NCI-H1694 (cell line): ENCODE results near the gene BPIFB3.
"Not testable (repeated sequence)": the region's sequence is repeated elsewhere in the genome, so short reads cannot be mapped to it uniquely, and the experiment has no call there.

ENCODE experiments used
- DNase-seq: peaks from one replicate; lab custom pipeline; 2025; lab: John Stamatoyannopoulos, UW

Gene BPIFB3

DNA sequence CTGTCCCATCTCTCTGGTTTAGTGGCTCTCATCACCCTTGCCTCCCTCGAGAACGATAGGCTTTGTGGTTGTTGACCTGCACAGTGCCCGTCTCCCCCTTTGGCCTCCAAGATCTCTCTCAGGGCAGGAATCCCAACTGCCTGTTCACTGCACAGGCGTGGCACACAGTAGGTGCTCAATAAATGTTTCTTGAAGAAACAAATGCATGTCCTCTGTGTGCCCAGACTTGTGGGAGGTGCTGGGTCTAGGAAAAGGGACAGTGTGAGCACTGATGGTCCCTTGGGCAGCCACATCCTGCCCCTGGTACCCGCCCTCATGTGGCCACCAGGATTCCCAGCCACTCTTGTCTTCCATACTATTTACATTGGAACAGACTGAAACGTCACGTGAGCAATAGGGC lies 24.8 kb upstream of the BPIFB3 start:
- no peak for DNase-seq

DNA sequence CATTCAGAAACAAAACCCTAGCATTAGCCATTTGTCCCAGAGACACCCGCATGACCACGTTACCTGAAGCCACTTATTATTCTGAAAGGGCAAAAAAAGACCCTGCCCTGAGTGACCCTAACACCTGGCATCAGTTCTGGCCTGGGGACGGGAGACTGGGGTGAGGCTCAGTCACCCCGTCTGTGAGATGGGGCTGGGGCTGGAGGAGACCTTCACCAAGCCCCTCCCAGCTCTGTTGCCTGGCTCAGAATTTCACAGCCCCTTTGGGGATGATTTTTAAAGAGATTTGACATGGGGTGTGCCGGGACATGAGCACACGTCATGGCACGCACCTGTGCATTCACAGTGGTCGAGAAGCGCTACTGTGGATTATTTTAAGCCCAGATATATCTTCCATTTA lies 23.6 kb upstream of the BPIFB3 start:
- no peak for DNase-seq

DNA sequence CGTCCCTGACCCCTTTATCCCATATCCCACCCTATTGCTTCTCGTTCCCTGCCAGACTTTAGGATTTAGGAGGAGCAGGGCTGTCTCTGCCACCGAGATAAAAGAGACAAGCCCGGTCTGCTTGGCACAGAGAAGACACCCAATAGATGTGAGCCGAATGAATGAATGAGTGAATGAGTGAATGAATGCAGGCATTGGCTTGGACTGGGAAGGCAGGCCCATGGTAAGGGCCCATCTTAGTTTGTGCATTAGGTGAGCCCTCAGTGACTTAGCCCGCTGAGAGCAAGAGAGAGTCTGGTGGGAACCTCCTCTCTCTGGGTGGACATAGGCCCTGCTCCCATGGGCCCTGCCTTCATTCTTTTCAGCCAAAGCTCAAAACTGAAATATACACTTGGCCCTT lies 23.1 kb upstream of the BPIFB3 start:
- no peak for DNase-seq

DNA sequence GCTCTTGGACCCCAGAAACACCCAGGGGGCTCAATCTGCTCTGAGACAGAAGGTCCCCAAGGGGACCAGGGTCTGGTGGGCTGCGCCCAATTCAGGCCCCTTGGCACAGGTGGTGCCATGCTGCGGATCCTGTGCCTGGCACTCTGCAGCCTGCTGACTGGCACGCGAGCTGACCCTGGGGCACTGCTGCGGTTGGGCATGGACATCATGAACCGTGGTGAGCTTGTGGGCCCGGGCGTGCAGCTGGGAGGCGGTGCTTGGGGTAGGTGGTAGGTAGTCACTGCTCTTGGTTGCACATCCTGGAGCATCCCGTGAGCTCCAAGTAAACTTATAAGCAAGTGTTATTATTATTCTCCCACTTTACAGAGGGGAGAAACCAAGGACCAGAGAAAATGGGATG lies 22.2 kb upstream of the BPIFB3 start, which contains the start of gene BPIFB6:
Gene BPIFB6, plus strand, starts transcription at position 118 of the 400 bp plus-strand sequence. Its CDS starts 0 bp downstream, at position 118.
- no peak for DNase-seq

DNA sequence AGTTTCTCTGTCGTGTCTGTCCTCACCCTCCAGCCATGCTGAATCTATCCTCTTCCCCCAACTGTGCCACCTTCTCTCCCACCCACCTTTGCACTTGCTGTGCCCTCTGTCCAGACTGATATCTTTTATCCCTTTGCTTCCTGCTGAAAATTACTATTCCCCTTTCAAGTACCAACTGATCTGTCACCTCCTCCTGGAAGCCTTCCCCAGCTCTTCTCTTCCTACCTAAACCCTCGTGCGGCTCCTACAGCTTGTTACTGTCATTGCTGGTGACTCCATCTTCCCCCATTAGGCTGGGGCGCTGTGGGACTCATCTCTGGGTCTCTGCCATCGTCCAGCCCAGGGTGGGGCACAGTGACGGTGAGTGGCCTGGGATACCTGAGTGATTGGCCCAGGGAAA lies 21.1 kb upstream of the BPIFB3 start:
- DNase-seq: no peak

DNA sequence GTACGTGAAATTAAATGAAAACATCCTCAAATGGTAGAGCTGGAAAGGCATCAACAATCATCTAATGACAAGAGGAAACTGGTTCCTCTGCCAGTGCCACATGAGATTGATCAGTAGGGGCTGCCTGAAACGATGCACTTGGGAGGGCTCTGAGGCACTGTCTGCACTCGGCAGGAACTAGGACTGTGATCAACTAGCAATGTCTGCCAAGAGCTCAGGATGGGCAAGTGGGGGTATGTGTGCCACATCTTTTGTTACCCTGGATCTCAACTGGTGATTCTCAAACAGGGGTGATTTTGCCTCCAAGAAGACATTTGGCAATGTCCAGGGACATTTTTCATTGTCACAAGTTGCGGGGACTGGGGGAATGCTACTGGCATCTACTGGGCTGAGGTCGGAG lies 20.3 kb upstream of the BPIFB3 start:
- no peak for DNase-seq

DNA sequence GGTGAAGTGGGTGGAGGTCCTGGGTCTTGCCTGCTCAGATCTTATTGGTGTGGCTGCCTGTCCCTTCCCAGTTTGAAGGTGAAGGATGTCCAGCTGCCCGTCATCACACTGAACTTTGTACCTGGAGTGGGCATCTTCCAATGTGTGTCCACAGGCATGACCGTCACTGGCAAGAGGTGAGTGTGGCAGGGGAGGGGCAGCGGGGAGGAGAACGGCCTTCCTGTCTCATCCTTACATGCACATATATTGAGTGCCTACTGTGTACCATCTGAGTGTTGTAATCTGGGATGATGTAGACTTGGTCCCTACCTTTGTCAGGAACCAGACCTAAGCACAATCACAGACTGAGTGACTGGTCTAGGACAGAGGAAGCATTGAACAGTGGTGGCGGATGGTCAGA lies 19.6 kb upstream of the BPIFB3 start:
- no peak for DNase-seq

DNA sequence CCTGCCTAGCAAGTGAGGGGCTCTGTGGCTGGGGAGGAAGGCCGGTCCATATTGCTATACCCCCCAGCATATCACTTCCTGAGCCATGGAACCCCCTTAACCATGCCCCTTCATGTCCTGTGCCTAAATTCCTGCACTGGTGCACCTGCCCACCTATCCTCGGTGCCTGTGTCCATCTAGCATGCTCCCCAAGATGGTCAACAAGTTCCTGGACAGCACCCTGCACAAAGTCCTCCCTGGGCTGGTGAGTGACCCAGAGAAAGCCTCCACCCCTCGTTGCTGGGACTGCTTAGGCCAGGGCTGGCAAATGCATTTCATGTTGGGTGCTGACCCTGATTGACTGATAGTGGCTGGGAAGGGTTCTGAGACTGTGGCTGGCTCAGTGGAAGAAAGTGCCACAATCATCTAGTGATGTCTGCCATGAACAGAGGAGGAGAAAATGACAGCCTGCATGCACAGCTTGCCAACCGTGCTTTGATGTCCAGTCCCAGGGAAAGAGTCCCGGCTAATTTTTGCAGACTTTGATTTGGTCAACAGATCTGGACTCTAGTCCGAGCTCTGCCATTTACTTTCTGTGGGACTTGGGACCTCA lies 18.7 kb upstream of the BPIFB3 start:
- DNase-seq: no peak

DNA sequence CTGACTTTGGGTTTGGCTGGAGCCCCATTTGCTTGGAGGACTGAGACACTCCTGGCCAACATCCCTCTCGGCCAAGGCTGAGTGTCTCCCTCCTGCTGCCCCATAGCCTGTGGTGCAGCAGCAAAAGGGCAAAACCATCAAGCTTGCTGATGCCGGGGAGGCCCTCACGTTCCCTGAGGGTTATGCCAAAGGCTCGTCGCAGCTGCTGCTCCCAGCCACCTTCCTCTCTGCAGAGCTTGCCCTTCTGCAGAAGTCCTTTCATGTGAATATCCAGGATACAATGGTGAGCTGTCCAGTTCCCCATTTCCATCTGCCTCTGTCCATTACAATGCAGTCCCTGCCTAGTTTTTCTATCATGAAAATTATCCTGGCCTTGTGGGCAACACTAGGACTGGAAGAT lies 16.2 kb upstream of the BPIFB3 start:
- DNase-seq: no peak

DNA sequence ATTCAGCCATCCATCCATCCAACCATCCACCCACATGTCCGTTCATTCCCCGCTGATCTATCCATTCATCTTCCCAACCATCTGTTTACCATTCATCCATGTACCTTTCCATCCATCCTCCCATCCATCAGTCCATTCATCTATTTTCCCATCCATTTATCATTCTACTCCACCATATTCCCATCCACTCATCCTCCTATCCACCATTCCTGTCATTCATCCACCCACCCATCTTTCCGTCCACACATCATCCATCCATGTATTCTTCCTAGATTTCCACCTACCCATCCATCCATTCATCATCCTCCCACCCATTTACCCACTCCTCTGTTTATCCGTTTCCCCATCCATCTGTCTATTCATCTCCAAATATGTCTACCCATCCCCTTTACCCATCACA lies 15.5 kb upstream of the BPIFB3 start:
- no peak for DNase-seq

DNA sequence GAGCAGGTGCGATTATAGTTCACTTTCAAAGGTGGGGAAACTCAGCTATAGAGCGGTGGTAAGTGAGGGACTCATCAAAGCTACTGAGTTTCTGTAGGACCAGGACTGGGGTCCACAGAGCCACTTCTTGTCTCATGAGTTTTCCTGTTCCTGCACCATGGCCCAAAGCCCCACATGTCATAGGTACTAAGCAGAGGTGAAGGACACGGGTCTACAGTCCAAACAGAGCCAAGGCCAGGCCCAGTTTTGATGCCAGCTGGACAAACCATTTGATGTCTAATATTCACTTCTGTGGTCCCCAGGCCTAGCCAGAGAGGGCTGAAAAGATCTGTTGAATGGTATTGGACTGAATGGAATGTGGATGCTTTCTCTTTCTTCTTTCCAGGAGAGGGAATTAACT lies 11.3 kb upstream of the BPIFB3 start:
- no peak for DNase-seq

DNA sequence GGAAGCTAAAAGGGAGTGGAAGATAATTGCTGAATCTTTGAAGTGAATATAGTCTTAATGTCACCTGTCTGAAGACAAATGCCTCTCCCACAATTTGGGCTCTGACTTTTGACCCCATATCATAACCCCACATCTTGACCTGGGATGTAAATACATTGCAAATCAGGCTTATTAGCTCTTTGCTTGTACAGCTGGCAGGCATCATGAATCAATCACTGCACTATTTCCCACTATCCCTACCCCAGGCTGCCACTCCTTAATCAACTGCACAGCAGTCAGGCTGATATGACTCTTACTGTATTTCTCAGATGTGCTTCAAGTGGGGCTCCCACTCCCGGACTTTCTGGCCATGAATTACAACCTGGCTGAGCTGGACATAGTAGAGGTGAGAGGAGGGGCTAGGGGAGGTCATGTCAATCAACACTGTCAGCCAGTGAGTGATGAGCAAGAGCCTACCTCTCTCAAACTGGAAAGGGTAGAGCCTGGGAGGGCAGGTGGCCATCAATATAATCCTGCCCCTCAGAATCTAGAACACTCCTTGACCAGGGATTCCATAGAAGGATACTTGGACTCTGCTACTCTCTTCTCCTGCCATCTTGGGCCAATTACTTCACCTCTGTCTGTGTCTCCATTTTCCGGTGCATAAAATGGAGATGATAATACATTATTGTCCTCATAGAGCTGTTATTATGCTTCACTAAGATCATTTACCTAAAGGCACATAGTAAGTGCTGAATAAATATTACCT lies 10.5 kb upstream of the BPIFB3 start:
- DNase-seq: no peak

DNA sequence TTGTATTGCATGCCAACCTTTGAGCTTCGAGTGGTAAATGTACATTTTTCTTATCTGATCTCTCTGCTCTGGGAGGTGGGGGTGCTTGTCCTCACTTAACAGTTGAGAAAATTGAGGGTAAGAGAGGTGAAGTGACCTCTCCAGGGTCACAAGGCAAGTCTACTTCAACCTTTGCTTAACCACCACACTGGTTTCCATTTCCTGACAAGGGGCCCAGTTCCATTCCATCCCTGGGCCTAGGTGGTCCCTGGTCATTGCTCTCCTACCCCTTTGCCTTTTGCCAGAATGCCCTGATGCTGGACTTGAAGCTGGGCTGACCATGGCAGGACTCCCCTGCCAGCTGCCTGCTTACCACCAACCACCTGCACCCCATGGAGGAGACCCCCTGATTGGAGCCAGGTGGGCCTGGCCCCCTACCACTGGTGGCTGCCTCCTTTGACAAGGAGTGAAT lies 9.9 kb upstream of the BPIFB3 start:
- no peak for DNase-seq

DNA sequence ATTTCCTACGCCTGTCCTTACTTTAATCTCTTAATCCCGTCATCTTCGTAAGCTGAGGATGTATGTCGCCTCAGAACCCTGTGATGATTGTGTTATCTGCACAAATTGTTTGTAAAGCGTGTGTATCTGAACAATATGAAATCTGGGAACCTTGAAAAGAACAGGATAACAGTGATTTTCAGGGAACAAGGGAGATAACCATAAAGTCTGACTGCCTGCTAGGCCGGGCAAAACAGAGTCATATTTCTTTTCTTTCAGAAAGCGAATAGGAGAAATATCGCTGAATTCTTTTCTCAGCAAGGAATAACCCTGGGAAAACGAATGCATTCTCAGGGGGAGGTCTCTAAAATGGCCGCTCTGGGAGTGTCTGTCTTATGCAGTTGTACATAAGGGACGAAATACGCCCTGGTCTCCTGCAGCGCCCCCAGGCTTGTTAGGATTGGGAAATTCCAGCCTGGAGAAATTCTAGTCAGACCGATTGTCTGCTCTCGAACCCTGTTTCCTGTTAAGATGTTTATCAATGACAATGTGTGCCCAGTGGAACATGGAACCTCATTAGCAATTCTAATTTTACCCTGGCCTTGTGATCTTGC lies 8.5 kb upstream of the BPIFB3 start:
- DNase-seq: not testable (repeated sequence)

DNA sequence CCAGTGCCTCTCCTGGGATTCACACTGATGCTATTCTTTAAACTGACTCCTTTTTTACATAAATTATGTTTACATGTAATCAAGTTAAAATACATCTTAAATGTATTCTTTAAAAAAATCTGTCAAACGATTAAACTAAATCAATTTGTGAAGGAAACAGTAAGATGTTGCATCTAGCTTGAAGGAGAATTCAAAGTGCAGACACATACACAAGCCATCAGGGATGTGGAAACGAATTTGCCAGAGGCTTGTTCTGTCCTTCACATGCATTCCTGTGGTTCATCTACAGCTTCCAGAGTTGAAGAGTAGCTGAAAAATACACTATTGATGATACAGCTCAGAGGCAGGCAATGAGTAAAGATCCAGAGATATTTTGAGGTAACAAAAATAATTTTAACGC lies 7.3 kb upstream of the BPIFB3 start:
- DNase-seq: no peak

DNA sequence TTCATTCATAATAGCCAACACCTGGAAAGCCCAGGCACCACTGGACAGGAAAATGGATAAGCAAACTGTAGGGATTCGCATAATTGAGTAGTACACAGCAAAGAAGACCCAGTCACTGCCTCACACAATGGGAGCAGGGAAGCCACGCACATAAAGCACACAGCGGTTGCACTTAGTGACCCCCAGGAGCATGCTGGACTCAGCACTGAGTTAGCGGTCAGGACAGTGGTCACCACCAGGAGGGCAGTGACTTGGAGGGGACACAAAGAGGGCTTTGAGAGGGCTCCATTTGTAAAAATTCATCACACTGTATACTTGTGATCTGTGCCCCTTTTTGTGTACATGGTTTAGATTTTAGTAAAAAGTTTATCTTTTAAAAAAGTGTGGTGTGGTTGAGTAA lies 2.4 kb upstream of the BPIFB3 start:
- no peak for DNase-seq

DNA sequence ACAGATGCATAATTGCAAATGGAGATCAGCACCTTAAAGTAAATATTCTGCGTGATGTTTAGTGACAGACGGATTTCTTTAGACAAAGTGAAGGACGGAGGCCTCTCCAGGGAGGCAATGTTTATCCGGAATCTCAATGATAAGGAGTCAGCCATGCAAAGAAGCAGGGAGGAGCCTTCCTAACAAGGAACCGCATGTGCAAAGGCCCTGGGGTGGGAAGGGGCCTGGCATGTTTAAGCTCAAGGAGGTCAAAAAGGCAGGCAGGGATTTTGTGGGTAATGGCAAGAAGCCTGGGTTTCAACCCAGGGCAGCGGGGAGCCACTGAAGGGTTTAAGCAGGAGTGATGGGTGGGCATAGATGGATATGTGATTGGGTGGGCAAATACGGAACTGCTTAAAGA lies 678 bp downstream of the BPIFB3 start:
- DNase-seq: no peak

DNA sequence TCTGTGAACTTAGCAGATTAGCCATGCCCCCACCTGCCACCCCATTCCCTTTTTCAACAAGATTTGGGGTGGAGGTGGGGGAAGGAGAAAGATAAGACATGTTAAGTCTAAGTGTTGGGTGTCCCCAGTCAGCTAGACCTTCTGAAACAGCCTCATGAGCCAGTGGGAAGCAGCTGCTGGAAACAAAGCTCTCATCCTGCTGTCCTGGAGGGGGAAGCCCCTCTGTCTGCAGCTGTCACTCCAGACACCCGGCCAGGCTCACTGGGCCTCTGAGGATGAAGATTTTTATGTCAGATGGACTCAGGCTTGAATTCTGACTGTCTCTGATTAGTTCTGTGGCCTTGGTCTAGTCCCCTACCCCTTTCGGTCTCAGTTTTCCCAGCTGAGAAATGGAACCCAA lies 1.1 kb downstream of the BPIFB3 start:
- DNase-seq: no peak

DNA sequence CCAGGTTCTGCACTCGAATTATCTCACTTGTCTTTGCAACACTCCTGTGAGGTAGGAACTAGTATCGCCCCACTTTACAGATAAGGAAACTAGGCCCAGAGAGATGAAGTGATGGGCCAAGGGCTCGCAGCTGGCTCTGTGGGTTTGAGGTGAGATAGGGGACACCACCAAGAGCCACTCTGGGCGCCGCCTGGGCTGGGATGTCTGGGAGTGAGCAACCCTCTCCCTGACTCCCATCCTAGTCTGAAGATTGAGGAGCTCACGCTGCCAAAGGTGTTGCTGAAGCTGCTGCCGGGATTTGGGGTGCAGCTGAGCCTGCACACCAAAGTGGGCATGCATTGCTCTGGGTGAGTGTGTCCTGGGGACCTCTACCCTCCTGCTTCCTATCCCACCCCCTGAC lies 5.4 kb downstream of the BPIFB3 start:
- no peak for DNase-seq

DNA sequence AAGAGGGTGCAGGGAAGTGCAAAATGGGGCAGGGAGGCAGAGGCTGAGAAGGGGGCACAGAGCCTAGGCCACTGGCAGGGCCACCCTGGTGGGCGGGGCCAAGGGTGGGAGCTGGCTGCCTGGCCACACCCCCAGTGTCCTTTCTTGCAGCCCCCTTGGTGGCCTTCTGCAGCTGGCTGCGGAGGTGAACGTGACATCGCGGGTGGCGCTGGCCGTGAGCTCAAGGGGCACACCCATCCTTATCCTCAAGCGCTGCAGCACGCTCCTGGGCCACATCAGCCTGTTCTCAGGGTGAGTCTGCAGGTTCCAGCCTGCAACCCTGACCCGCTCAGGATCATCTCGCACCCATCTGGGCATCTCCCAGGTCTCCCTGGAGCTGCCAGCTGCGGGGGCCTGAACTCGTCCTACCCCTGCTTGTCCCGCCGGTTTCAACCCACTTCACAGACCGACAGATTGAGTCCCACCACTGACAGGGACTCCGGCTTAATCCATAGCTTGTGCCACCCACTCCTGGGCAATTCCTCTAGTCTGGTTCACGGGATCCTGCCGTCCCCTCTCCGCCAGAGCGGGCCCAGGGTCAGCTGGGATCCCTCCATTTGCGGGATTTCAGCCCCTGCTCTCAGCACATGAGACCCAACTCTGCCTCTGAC lies 6.2 kb downstream of the BPIFB3 start:
- DNase-seq: no peak

DNA sequence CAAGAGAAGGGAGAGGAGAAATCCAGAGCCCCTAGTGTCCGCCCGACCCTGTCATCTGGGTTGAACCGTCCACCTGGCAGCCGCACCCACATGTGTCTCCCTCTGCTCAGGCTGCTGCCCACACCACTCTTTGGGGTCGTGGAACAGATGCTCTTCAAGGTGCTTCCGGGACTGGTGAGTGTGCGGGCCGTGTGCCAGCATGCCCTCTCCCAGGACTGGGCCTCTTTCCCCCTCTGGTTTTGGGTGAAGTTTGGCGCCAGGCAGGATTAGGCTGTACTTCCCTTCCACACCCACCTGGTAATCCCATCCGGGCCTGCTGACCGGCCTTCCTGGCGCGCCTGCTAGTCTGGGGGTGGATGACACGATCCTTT lies 7.9 kb downstream of the BPIFB3 start:
- no peak for DNase-seq

DNA sequence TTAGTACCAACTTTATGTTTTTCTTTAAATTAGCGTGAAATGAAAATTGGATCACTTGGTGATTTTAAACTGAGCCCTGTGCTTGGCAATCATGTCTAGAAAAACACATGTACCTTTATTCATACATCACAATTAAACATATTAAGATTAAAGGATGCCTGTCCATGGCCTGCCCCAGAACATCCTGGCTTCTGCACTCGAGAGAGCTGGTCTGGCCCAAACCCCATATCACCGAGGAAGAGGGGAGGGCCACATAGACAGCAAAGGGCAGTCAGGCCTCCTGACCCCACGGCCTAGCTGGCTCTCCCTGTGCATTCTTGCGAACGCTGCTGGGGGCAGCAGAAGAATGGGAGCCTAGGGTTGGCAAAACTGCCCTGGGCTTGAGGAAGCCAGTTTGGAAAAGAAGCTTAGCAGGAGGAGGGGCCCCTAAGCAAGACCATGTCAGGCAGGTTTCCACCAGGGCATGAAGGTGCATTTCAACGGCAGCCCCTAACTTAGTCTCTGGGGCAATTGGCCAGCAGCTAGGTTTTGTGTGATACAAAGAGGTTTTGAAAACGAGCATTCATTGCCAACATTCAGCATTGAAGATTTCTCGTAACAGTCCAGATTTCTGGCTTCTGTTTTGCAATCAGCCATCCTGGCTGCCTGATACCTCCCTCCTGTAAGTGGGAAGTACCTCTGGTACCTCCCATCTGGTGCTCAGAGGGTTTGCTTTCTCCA lies 8.6 kb downstream of the BPIFB3 start:
- DNase-seq: no peak

DNA sequence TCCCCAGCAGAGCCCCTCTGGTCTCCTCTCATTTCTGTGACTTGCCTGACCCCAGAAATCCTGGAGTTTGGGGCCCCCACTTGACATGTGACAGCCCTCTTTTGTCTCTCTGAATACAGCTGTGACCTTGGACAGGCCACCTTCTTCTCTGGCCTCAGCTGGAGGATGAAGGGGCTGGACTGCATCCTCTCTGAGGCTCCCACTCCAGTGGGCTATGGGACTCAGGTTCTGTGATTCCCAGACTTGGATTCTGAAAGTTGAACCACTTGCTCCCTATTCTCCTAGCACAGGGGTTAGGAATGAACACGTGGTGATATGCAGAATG lies 9.1 kb downstream of the BPIFB3 start:
- DNase-seq: no peak
